Measurements from ENCODE around the gene HSPB6.

Gene HSPB6

DNA sequence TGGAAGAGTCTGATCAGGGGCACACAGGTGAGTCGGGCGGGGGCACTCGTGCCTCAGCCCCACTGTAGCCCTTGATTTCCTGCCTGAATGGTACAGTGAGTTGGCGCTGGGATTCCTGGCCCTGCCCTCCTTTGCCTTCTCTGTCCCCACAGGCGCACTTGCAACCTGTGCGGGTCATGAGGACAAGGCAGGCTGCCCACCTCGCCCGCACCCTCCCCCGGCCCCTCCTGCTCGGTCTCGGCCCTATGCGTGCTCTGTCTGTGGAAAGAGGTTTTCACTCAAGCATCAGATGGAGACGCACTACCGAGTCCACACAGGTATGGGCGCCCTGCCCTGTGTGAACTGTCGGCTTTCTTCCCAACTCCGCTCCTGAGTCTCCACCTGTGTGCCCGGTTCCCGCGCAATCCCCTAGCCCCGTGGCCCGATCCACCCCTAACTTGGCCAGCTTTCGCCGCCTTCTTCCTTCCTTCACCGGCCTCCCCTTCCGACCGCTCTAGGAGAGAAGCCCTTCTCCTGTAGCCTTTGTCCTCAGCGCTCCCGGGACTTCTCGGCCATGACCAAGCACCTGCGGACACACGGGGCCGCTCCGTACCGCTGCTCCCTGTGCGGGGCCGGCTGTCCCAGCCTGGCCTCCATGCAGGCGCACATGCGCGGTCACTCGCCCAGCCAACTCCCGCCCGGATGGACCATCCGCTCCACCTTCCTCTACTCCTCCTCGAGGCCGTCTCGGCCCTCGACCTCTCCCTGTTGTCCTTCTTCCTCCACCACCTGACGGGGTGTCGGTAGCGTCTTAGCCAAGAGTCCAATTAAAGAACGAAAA, 40.6 kb downstream of the HSPB6 start:
- H3K4me3 ChIP-seq (ENCODE audit: control insufficient read depth, low read depth, low read length): peak overlapping the region; percentile 94
- TF ChIP-seq, protein P1, sequence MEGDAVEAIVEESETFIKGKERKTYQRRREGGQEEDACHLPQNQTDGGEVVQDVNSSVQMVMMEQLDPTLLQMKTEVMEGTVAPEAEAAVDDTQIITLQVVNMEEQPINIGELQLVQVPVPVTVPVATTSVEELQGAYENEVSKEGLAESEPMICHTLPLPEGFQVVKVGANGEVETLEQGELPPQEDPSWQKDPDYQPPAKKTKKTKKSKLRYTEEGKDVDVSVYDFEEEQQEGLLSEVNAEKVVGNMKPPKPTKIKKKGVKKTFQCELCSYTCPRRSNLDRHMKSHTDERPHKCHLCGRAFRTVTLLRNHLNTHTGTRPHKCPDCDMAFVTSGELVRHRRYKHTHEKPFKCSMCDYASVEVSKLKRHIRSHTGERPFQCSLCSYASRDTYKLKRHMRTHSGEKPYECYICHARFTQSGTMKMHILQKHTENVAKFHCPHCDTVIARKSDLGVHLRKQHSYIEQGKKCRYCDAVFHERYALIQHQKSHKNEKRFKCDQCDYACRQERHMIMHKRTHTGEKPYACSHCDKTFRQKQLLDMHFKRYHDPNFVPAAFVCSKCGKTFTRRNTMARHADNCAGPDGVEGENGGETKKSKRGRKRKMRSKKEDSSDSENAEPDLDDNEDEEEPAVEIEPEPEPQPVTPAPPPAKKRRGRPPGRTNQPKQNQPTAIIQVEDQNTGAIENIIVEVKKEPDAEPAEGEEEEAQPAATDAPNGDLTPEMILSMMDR (IDR thresholded peaks at IDR 0.05; ENCODE audit: control insufficient read depth, insufficient read depth, low read depth, low read length, missing control alignments): no peak
- no peak for DNase-seq (ENCODE audit: low read depth)

DNA sequence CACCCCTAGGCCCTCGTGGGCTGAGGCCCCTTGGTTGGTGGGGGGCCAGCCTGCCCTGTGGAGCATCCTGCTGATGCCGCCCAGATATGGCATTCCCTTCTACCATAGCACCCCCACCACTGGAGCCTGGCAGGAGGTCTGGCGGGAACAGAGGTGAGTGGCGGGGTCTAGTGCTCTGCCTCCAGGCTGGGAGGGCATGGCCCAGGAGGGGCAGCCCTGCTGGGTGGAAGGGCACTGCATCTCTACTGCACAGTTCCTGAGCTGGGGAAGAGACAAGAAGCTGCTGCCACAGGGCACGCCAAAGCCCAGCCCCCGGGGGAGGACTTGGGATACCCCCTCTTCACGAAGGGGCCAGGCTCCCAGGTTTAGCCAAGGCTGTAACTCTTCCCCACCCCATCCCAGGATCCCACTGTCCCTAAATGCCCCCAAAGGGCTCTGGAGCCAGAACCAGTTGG, 41.4 kb downstream of the HSPB6 start:
- no peak overlapping the region for H3K4me3 ChIP-seq (ENCODE audit: control insufficient read depth, low read depth, low read length)
- TF ChIP-seq, protein P1 (IDR thresholded peaks at IDR 0.05; ENCODE audit: control insufficient read depth, insufficient read depth, low read depth, low read length, missing control alignments): no peak
- DNase-seq (ENCODE audit: low read depth): no peak

DNA sequence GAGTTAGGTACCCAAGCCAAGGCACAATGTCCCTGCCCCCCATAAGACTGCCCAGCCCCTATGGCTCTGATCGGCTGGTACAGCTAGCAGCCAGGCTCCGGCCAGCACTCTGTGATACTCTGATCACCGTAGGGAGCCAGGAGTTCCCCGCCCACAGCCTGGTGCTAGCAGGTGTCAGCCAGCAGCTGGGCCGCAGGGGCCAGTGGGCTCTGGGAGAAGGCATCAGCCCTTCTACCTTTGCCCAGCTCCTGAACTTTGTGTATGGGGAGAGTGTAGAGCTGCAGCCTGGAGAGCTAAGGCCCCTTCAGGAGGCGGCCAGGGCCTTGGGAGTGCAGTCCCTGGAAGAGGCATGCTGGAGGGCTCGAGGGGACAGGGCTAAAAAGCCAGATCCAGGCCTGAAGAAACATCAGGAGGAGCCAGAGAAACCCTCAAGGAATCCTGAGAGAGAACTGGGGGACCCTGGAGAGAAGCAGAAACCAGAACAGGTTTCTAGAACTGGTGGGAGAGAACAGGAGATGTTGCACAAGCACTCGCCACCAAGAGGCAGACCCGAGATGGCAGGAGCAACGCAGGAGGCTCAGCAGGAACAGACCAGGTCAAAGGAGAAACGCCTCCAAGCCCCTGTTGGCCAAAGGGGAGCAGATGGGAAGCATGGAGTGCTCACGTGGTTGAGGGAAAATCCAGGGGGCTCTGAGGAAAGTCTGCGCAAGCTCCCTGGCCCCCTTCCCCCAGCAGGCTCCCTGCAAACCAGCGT, 42.1 kb downstream of the HSPB6 start:
- TF ChIP-seq, protein P1 (IDR thresholded peaks at IDR 0.05; ENCODE audit: control insufficient read depth, insufficient read depth, low read depth, low read length, missing control alignments): no peak
- no peak overlapping the region for H3K4me3 ChIP-seq (ENCODE audit: control insufficient read depth, low read depth, low read length)
- DNase-seq (ENCODE audit: low read depth): no peak

DNA sequence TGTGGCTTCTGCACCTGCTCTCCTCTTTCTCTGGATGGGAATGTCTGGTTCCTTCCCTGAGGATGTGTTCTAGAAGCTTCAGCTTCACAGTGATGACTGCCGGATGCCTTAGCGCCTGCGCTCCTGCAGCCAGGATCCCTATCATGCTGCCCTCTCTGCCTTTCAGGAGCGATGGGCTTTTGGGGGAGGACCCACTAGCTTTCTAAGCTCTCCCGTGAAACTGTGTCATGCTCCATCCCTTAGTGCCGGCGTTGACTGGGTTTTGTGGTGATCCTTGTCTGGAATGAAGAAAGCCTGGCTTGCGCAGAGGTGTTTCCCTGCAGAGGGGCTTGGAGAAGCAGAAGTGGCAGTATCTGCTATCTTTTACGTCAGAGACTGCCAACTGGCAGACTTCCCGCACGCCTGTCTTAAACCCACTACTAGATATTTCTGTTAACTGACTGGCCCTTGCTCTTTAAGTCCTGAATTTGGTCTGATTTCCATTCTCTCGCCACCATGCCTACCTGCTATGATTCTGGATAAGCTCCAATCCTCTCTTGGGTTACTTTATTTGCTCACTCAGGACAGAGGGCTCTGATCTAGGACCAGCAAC, 42.8 kb downstream of the HSPB6 start:
- no peak for DNase-seq (ENCODE audit: low read depth)
- no peak overlapping the region for H3K4me3 ChIP-seq (ENCODE audit: control insufficient read depth, low read depth, low read length)
- TF ChIP-seq, protein P1 (IDR thresholded peaks at IDR 0.05; ENCODE audit: control insufficient read depth, insufficient read depth, low read depth, low read length, missing control alignments): no peak

DNA sequence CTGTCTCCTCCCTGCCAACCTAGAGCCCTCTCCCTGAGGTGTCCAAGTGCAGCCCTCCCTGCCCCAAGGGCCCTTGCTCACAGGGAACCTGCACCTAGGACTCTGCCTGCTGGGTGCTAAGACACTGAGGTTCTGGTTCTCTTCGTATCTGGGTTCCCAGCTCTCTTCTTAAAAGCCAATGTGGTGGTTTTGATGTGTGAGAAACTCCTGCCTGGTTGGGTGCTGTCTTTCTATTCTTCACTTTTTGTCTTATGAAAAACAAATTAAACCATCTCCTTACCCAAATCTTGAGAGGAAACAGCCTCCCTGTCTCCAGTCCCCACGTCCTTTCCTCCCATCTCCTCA, 43.4 kb downstream of the HSPB6 start:
- H3K4me3 ChIP-seq (ENCODE audit: control insufficient read depth, low read depth, low read length): no peak overlapping the region
- no peak for DNase-seq (ENCODE audit: low read depth)
- TF ChIP-seq, protein P1 (IDR thresholded peaks at IDR 0.05; ENCODE audit: control insufficient read depth, insufficient read depth, low read depth, low read length, missing control alignments): no peak

DNA sequence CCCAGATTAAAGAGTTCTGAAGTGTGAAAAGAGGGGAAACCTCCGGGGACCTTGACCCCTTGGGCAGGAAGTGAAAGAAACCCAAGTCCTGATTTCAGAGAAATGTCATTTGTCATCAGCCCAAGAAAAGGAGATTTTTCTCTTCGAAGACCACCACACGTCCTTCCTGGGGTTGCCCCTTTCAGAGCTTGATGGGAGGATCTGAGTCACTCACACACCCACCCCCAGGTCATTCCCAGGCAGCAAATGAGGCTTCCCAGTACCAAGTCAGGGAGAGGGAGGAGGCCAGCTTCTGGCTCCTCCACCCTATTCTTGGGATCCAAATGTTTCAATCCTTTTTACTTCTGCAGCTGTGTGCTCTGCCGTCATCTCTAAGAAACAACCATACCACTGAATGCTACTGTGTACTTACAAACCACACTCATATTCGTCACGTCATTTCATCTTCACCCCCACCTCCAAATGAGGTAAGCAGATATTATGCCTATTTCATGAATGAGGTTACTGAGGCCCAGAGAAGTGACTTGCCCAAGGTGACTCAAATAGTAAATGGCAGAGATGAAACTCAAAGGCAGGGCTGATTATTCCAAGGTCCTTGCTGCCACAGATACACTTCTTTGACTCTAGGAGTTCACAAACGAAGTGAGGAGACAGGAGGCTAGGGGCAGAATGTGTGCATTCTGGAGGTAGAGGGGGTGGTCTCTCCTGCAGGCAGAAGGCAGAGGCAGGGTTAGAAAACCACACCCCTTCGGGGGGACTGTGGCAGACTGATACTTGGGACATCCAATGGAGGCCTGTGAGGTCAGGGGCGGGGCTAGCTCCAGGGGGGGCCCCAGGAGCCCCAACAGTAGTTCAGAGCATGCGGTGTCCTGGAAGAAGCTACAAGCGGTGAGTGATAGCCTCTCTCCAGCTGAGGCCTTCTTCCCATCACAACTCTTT, 44.0 kb downstream of the HSPB6 start:
- no peak overlapping the region for H3K4me3 ChIP-seq (ENCODE audit: control insufficient read depth, low read depth, low read length)
- DNase-seq (ENCODE audit: low read depth): no peak
- TF ChIP-seq, protein P1 (IDR thresholded peaks at IDR 0.05; ENCODE audit: control insufficient read depth, insufficient read depth, low read depth, low read length, missing control alignments): no peak
